ENCODE measurements around the gene FAH. TPM values are rescaled to one million over a fixed set of nuclear protein-coding genes. Genes with fewer than 3 reads are reported as not detected.

FAH gene
- total RNA-seq, 1 donor from 2014 or later, result 25.6 TPM

DNA sequence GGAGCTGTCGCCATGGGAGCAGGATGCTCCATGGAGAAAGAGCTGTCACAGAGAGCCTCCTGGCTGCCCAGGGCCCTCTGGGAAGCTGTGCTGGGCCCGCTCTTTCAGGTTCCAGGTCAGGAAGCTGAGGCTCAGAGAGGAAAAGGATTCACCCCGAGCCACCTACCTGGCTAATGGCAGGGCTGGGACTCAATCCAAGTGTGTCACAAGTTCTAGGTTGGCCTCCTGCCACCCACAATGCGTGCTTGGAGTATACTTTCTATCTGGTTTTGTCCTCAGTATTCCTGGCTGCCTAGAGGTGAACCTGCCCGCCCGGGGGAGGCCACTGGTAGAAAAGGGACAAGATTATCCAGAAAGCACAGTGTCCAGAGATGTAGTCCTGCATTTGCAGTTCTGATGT is 23.6 kb downstream of the FAH start:
- TF ChIP-seq, protein P1, sequence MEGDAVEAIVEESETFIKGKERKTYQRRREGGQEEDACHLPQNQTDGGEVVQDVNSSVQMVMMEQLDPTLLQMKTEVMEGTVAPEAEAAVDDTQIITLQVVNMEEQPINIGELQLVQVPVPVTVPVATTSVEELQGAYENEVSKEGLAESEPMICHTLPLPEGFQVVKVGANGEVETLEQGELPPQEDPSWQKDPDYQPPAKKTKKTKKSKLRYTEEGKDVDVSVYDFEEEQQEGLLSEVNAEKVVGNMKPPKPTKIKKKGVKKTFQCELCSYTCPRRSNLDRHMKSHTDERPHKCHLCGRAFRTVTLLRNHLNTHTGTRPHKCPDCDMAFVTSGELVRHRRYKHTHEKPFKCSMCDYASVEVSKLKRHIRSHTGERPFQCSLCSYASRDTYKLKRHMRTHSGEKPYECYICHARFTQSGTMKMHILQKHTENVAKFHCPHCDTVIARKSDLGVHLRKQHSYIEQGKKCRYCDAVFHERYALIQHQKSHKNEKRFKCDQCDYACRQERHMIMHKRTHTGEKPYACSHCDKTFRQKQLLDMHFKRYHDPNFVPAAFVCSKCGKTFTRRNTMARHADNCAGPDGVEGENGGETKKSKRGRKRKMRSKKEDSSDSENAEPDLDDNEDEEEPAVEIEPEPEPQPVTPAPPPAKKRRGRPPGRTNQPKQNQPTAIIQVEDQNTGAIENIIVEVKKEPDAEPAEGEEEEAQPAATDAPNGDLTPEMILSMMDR (IDR thresholded peaks at IDR 0.05), result no peak
- intact Hi-C loops (cut with DNase I), result no loop called here
- no peak overlapping the region for H3K4me3 ChIP-seq
- no peak overlapping the region for H3K27ac ChIP-seq
- H3K4me1 ChIP-seq, result no peaks in the 10 kb centered on the region
- peaks cover 24% of the 10 kb centered on the region for H3K36me3 ChIP-seq
- ATAC-seq, result no peak
- no peaks in the 10 kb centered on the region for H3K9me3 ChIP-seq
- no peaks in the 10 kb centered on the region for H3K27me3 ChIP-seq (ENCODE audit: low read depth)
- no peak for DNase-seq

DNA sequence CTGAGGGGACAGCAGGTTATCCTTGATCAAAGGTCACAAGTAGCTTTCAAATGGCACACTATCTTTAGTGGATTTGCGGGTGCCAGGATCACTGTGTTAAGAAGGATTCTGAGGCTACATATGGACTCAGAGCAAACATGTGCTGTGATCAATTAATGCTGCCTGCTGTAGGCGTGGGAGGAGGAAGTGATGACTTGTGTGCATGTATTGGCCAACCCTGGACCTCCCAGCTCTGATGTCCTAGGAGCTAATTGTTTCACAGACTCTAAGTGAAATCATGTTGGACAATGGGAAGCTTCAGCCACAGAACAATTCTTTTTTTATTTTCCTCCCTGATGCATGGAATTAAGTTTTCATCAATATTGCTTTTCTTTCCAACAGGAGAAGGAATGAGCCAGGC is 24.4 kb downstream of the FAH start:
- no peak for DNase-seq
- no peak overlapping the region for H3K27ac ChIP-seq
- H3K4me3 ChIP-seq, result no peak overlapping the region
- TF ChIP-seq, protein P1 (IDR thresholded peaks at IDR 0.05), result no peak
- H3K36me3 ChIP-seq, result peaks cover 31% of the 10 kb centered on the region
- no peaks in the 10 kb centered on the region for H3K27me3 ChIP-seq (ENCODE audit: low read depth)
- no peaks in the 10 kb centered on the region for H3K4me1 ChIP-seq
- no peak for ATAC-seq
- intact Hi-C loops (cut with DNase I), result no loop called here
- H3K9me3 ChIP-seq, result no peaks in the 10 kb centered on the region

DNA sequence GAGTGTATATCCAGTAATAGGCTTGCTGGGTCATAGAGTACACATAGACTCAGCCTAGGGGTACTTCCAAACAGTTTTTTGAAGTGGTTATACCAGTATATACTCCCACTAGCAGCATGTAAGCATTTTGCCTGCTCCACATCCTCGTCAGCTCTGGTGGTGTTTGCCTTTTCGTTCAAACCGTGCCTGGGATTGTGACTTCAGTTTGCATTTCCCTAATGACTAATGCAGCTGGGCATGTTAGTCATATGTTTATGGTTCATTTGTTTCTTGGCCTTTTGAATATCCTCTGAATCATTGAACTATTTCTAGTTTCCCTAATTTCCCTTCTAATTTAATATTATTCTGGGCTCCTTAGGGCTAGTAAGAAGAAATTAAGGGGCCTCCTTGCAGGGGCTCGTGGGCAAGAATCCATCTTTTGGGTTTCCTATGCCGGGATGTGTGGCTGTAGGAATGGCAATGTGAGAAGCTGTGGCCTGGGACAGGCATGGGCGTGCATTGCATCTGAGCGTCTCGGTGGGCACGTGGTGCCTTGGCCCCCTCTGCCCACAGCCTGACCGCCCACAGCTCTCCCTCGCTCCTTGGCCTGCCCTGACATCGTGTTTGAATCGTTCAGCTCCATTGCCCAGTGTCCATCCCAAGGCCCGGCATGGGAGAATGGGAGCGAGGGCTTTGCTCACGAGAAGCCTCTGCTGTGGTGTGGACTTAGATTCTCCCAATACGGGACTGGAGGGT is 26.4 kb downstream of the FAH start:
- Histone ChIP-seq H3K9me3 (no peaks in the 10 kb centered on the region), H3K4me1 (peaks cover 7% of the 10 kb centered on the region), H3K36me3 (peaks cover 39% of the 10 kb centered on the region), H3K4me3 (no peak overlapping the region), H3K27ac (no peak overlapping the region), H3K27me3 (ENCODE audit: low read depth) (no peaks in the 10 kb centered on the region)
- DNase-seq, result no peak
- no peak for ATAC-seq
- TF ChIP-seq, protein P1 (IDR thresholded peaks at IDR 0.05), result no peak
- intact Hi-C loops (cut with DNase I), result no loop called here

DNA sequence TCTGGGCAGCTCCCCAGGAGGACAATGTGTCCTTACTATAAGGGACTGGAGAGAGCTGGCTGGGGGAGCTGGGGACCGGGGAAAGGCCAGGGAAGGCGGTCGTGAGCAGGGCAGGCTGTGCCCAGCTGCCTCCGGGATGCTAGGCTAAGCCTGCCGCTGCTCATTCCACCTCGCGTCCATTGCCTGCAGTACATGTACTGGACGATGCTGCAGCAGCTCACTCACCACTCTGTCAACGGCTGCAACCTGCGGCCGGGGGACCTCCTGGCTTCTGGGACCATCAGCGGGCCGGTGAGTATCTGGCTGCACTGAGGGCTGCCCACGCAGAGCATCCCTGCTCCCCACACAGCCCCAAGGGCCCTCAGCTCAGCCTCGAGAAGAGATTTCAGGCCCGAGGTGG is 27.1 kb downstream of the FAH start:
- peaks cover 46% of the 10 kb centered on the region for H3K36me3 ChIP-seq
- DNase-seq (no peak), ATAC-seq (no peak)
- TF ChIP-seq, protein P1 (IDR thresholded peaks at IDR 0.05), result no peak
- H3K4me3 ChIP-seq, result no peak overlapping the region
- no peaks in the 10 kb centered on the region for H3K27me3 ChIP-seq (ENCODE audit: low read depth)
- H3K4me1 ChIP-seq, result peaks cover 7% of the 10 kb centered on the region
- no peak overlapping the region for H3K27ac ChIP-seq
- no peaks in the 10 kb centered on the region for H3K9me3 ChIP-seq
- intact Hi-C loops (cut with DNase I), result no loop called here

DNA sequence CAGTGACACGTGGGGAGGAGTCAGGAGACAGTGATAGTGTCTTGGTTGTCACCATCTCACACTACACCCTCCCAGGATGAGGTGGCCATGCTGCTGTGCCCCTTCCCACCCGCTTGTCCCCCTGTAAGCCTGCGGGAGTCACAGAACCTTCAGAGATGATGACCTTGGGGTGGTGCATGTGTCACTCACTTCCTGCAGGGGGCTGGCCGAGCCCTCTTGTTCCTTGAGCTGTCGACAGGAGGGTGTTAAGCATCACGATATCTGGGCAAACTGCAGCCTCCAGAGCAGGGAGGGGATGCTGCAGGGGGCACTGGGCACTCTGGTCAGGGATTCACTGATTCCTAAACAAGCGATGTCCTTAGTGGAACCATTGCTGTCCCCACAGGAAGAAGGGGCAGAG is 27.7 kb downstream of the FAH start:
- Histone ChIP-seq H3K9me3 (no peaks in the 10 kb centered on the region), H3K27ac (no peak overlapping the region), H3K4me3 (no peak overlapping the region), H3K4me1 (peaks cover 7% of the 10 kb centered on the region), H3K36me3 (peaks cover 51% of the 10 kb centered on the region), H3K27me3 (ENCODE audit: low read depth) (no peaks in the 10 kb centered on the region)
- DNase-seq (no peak), ATAC-seq (no peak)
- intact Hi-C loops (cut with DNase I), result no loop called here
- TF ChIP-seq, protein P1 (IDR thresholded peaks at IDR 0.05), result no peak

All from lower lobe of right lung (tissue), 2 donors.